ENCODE data around the gene CENPE.
A peak's percentile ranks its signal among the peaks of the same experiment; 100 is the strongest.

The CENPE gene

GRCh38 chr4:103123114-103123513, 75.0 kb downstream of the CENPE start:
- DNase-seq (ENCODE audit: low read depth), result no peak

DNA sequence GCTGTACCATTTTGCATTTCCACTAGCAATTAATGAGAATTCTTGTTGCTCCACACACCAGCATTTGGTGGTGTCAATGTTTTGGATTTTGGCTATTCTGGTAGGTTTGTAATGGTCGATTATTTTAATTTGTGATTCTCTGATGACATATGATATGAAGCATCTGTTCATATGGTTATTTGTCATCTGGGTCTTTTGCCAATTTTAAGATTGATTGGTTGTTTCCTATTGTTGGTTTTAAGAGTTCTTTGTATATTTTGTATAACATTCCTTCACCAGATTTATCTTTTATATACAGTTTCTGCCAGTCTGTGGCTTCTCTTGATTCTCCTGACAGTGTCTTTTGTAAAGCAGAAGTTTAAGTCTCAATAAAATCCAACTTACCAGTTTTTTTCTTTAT, 80.0 kb downstream of the CENPE start:
- DNase-seq (ENCODE audit: low read depth), result no peak

DNA sequence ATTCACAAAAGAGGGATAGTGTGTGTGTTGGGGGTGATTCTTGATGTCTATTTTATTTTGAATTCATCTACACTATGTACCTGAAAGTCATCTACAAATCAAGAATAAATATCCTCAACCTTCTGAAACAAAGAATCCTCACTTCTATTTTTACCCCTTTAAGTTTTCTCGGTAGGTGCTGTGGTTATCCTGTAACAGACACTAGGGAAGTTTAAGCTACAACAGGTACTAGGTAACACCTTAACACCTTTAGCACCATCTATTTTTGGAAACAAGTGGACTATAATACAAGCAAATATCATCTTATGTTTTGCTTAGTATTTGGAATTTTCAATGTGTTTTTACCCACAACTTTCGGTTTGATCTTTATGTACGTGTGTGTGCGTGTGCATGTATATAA, 86.5 kb downstream of the CENPE start:
- DNase-seq (ENCODE audit: low read depth), result no peak

GRCh38 chr4:103108542-103108941, 89.6 kb downstream of the CENPE start:
- DNase-seq (ENCODE audit: low read depth), result no peak

- no peak for DNase-seq (ENCODE audit: low read depth)
Measured at GRCh38 chr4:103105558-103106356, 92.4 kb downstream of the CENPE start.

DNA sequence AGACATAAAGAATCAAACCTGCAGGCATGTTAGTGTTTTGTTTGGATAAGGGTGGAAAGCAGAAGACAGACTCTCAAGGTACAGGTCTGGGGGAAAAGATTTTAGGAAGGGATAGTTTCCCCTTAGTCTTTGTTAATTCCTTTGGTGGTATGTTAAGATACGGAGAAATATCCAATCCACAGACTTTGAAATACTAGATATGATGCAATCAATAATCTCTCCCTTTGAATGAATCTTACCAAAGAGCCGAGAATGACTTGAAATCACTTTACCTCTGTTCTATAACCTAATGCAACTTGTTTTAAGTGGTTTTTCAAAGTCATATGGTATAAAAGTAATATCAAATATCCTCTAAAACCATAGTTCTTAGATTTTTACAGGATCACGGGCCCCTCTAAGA, 93.3 kb downstream of the CENPE start:
- no peak for DNase-seq (ENCODE audit: low read depth)

DNA sequence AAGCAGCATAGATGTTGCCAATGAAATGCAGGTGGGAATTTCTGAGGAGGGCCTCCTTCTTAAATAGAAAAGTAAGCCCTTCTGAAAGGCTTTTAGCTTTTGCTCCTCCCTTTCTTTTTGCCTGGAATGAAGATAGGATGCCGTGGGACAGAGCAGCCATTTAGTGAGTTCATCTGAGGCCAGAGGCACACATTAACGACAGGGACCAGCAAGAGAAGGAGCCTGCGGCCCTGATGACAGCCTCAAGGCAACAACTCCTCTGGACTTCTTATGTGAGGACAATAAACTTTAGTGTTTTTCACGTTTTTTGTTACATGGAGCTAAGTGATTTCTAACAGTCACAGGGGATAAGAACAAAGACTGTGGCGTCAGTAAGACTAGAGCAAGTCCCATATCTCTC, 97.5 kb downstream of the CENPE start:
- no peak for DNase-seq (ENCODE audit: low read depth)

DNA sequence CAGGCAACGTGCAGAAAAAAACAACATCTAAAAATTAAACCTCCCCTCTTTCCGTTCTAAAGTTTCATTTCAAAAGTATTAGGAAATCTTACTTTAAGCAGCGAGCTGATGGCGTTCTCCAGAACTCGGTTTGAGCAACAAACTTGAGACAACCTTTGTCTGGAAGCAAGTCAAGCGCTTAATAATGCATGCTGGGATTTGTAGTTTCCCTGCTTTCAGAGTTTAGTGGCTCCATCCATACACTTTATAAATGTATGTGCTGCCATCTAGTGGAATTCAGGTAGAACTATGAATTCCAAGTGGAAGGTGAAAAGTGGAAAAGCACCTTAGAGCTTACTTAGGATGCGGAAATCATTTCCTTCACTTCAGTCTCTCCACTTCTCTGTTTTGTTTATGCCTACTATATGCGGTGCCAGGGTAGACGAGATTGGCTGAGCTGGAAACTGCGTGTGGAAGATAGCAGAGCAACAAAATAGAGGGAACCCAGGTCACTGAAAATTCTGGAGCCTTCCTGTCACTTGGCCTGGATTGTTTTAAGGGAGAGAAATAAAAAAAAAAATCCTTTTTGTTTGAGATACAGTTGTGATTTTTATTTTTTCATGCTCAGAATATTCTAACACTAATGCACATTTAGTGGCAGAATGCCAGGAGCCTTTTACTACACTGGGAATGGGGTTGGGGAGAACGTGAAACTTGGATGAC, 98.3 kb downstream of the CENPE start, which contains the start of gene BDH2:
Gene BDH2 (minus strand): TSS at position 144 of the 702 bp plus-strand sequence. CDS start 3,580 bp downstream, outside the sequence.
- peak; percentile 20 for DNase-seq (ENCODE audit: low read depth)

GRCh38 chr4:103098756-103099440, 99.2 kb downstream of the CENPE start:
- DNase-seq (ENCODE audit: low read depth), result no peak

- DNase-seq (ENCODE audit: low read depth), result no peak
Measured at GRCh38 chr4:103098341-103098740, 99.8 kb downstream of the CENPE start.

- DNase-seq (ENCODE audit: low read depth), result no peak
Measured at GRCh38 chr4:103097112-103097511, 101.0 kb downstream of the CENPE start.

GRCh38 chr4:103095080-103095479, 103.1 kb downstream of the CENPE start:
- DNase-seq (ENCODE audit: low read depth), result no peak

DNA sequence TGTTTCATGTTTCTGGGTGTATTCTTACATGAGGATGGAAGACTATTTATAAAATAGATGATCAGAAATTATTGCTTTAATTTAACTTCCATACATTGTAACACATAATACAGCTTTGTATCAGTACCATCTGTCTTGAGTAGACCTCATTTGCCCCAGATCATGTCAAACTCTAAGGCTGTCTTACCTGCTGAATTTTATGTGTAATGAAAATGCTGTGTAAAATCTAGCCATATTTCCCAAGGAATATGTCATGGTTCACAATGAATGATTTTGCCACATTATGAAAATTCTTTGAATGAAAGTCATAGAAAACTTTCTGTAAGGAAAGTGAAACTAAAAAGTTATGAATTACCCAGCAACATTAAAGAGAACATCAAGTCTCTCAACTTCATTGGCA, 105.9 kb downstream of the CENPE start:
- DNase-seq (ENCODE audit: low read depth), result no peak

GRCh38 chr4:103091601-103092223, 106.4 kb downstream of the CENPE start:
- DNase-seq (ENCODE audit: low read depth), result peak; percentile 25

GRCh38 chr4:103089481-103089880, 108.7 kb downstream of the CENPE start:
- DNase-seq (ENCODE audit: low read depth), result no peak

DNA sequence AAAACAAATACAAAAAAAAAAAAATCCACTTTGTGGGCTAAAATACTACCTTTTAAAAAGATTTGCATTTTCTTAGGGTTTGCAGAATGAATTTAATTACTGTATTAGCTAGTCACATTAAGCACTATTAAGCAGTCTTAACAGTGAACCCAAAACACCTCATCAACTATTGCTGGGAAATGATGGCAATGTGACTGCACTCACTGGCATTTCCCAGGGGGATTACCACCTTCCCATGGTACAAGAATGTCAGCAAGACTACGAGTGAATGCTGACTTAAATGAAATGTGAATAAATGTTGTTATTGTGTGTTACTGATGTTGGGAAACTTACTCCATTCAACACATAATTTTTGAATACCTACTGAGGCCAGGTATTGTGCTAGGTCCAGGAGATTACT, 111.6 kb downstream of the CENPE start:
- DNase-seq (ENCODE audit: low read depth), result no peak

GRCh38 chr4:103085555-103086196, 112.5 kb downstream of the CENPE start:
- no peak for DNase-seq (ENCODE audit: low read depth)

GRCh38 chr4:103079621-103080020, 118.5 kb downstream of the CENPE start:
- DNase-seq (ENCODE audit: low read depth), result no peak

DNA sequence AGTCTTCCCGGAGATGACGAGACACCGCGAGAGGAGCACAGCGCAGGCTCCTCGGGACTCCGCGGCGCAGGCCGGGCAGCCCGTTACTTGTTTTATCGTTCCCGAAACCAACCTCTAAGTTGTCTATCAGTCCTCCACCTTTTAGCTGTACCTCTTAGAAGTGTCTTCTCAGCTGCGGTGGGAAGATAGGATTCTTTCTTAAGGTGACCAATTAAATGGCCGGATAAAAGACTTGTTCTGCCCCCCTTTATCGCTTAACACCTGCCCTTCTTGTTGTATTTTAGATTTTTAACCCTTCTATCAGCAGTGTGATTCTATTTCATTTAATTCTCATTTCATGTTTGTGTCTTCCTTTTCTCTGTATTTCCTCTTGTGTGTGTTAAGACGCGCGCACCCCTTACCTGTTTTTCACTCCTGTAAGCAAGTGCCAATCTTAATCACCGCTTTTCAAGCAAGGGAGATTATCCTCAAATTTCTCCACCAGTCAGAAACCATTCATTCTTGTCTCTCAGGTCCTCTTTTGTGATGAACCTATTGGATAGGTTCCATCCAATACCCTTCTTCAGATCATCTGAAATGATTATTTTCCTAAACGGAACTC, 121.3 kb downstream of the CENPE start, which contains the start of gene SLC9B2:
Gene SLC9B2 (minus strand): TSS at position 15 of the 601 bp plus-strand sequence. CDS start 9,211 bp downstream, outside the sequence.
- no peak for DNase-seq (ENCODE audit: low read depth)

DNA sequence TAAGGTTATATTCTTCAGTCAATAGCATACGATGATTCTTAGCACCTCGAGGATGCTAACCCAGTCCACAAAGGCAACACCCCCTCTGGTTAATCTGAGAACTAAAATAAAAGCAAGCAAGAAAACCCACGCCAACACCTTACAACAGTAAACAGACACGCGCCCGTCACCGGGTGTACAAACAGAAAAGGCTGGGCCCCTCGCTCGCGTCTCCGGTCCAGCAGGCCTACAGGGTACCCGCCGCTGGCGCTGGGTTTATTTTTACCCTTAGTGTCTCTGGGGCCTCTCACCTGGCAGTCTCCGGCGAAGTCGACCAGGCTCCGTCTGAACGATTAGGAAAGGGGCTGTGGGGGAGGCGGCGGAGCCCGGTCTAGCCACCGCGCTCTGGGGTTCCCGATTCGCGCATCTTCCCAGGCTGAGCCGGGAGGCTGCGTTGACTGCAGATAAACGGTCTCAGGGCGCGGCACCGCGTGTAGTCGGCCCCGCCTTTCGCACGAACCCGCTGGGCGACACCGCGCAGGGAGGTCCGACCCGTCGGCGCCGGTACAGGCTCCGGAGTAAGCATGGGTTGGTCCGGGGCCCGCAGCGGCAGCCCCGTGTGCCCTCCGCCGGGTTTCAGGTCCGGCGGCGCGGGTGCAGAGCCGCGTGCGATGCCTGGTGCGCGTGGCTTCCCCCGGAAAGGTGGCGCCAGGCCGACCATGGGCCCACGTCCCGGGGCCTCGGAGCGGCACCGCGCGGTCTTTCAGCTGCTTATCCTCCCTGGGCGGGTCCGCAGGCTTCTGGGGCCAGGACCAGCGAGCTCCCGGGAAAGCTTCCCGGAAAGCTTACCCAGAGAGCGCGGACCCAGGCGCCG, 122.0 kb downstream of the CENPE start:
- peak; percentile 42 for DNase-seq (ENCODE audit: low read depth)

Measured in T follicular helper cell (primary cell).